ENCODE results near the gene CLNS1A. TPM values are rescaled to one million over a fixed set of nuclear protein-coding genes. Genes with fewer than 3 reads are reported as not detected.

Gene CLNS1A
- total RNA-seq = 171 and 182 TPM in 2 replicates

GRCh38 chr11:77637345-77638165 lies at the start of gene CLNS1A:
Gene CLNS1A, minus strand, starts transcription at chr11:77637794. Its CDS starts 80 bp downstream, at chr11:77637714.

GRCh38 chr11:77589521-77590193 lies 47.9 kb downstream of the CLNS1A start, which contains the start of gene AQP11:
Gene AQP11, plus strand, starts transcription at chr11:77589953. Its CDS starts 40 bp downstream, at chr11:77589993.

Other genes starting within 250 kb of the CLNS1A start
- gene PAK1, start 163.7 kb downstream of the CLNS1A start, total RNA-seq = 31.1 and 36.9 TPM in 2 replicates
- gene AQP11, start 47.8 kb downstream of the CLNS1A start, total RNA-seq = 0.24 TPM in 1 of 2 replicates, not detected in the other
- 20.2 and 40.5 TPM in 2 replicates for gene RSF1, start 182.9 kb upstream of the CLNS1A start, total RNA-seq
- 0.43 and 10.4 TPM in 2 replicates for gene AAMDC, start 183.3 kb upstream of the CLNS1A start, total RNA-seq